HepG2 (cell line): ENCODE results near the gene PITX3. TPM values are rescaled to one million over a fixed set of nuclear protein-coding genes. Genes with fewer than 3 reads are reported as not detected.

Source experiments
- EZH2 ChIP-seq: conservative IDR thresholded peaks from 2 replicates; pipeline ENCODE4 v1.6.1; 2012; ENCODE audit warnings: mild to moderate bottlenecking, low read depth, low read length, moderate library complexity
- FOXK2 ChIP-seq: fragments of 450-650 bp; IDR thresholded peaks from 2 replicates; pipeline ENCODE4 v1.6.1; 2016
- FOXM1 ChIP-seq: sonication (generic); formaldehyde crosslinking; IDR thresholded peaks from 2 replicates; pipeline ENCODE4 v1.5.0; 2020; ENCODE audit warnings: missing genetic modification reagents
- GTF2F1 ChIP-seq: fragments of 150-350 bp; IDR thresholded peaks from 2 replicates; pipeline ENCODE4 v1.6.1; 2014; ENCODE audit warnings: low read length
- GTF3A ChIP-seq: sonication (generic); formaldehyde crosslinking; conservative IDR thresholded peaks from 2 replicates; pipeline ENCODE4 v1.4.0; 2020; ENCODE audit warnings: mild to moderate bottlenecking, missing genetic modification reagents
- HNRNPL ChIP-seq: fragments of 200-400 bp; formaldehyde crosslinking; IDR thresholded peaks from 2 replicates; pipeline ENCODE4 v1.6.1; 2017; ENCODE audit warnings: mild to moderate bottlenecking, low read depth, low read length
- MEIS2 ChIP-seq: sonication (generic); formaldehyde crosslinking; IDR thresholded peaks from 2 replicates; pipeline ENCODE4 v1.9.0; 2021; ENCODE audit warnings: mild to moderate bottlenecking, missing genetic modification reagents
- NCOA2 ChIP-seq: sonication (generic); formaldehyde crosslinking; IDR thresholded peaks from 2 replicates; pipeline ENCODE4 v1.8.0; 2022; ENCODE audit warnings: inconsistent platforms
- NFIB ChIP-seq: sonication (generic); formaldehyde crosslinking; IDR thresholded peaks from 2 replicates; pipeline ENCODE4 v1.9.0; 2021; ENCODE audit warnings: missing genetic modification reagents, mild to moderate bottlenecking, borderline replicate concordance
- NFIC ChIP-seq: IDR thresholded peaks from 2 replicates; pipeline ENCODE4 v1.6.1; 2012; ENCODE audit warnings: mild to moderate bottlenecking, low read length, inconsistent platforms
- PITX1 ChIP-seq: sonication (generic); formaldehyde crosslinking; IDR thresholded peaks from 2 replicates; pipeline ENCODE4 v1.5.1; 2020; ENCODE audit warnings: mild to moderate bottlenecking, missing genetic modification reagents
- PLRG1 ChIP-seq: fragments of 450-650 bp; conservative IDR thresholded peaks from 2 replicates; pipeline ENCODE4 v1.6.1; 2016
- PRMT3 ChIP-seq: sonication (generic); formaldehyde crosslinking; IDR thresholded peaks from 2 replicates; pipeline ENCODE4 v1.8.1; 2022; ENCODE audit warnings: low read depth, mild to moderate bottlenecking, moderate library complexity, missing genetic modification reagents, borderline replicate concordance
- SIX4 ChIP-seq: sonication (generic); formaldehyde crosslinking; IDR thresholded peaks from 2 replicates; pipeline ENCODE4 v1.4.0; 2020; ENCODE audit warnings: missing genetic modification reagents
- ZFP82 ChIP-seq: sonication (generic); formaldehyde crosslinking; IDR thresholded peaks from 2 replicates; pipeline ENCODE4 v1.5.1; 2020; ENCODE audit warnings: mild to moderate bottlenecking, missing genetic modification reagents, borderline replicate concordance
- ZKSCAN5 ChIP-seq: sonication (generic); formaldehyde crosslinking; IDR thresholded peaks from 2 replicates; pipeline ENCODE4 v1.5.1; 2020; ENCODE audit warnings: mild to moderate bottlenecking, missing genetic modification reagents
- ZNF224 ChIP-seq: sonication (generic); formaldehyde crosslinking; IDR thresholded peaks from 2 replicates; pipeline ENCODE4 v1.5.0; 2020; ENCODE audit warnings: mild to moderate bottlenecking, missing genetic modification reagents
- ZNF44 ChIP-seq: sonication (generic); formaldehyde crosslinking; IDR thresholded peaks from 2 replicates; pipeline ENCODE4 v1.5.1; 2020; ENCODE audit warnings: mild to moderate bottlenecking, missing genetic modification reagents
- ZNF891 ChIP-seq: sonication (generic); formaldehyde crosslinking; IDR thresholded peaks from 2 replicates; pipeline ENCODE4 v1.5.0; 2020; ENCODE audit warnings: mild to moderate bottlenecking, missing genetic modification reagents
- polyA plus RNA-seq, 8 experiments: library from polyadenylated mRNA; depleted of rRNA in 3 of 8; stranded (reverse) in 7 of 8; unstranded in 1 of 8; fragments of >200 nt; fragmentation: Illumina TruSeq in 4 of 8; extraction: Trizol in 4 of 8; gene quantifications; 2 replicates each; pipeline versions ENCODE4 v1.2.1 to v1.2.3, GENCODE V29; 2011 to 2016; ENCODE audit warnings: low read depth in 4 of 8, missing spikeins in 1 of 8, mixed read lengths in 1 of 8; ENCODE audit not compliant: insufficient read depth in 1 of 8
- total RNA-seq, 5 experiments: library from RNA; depleted of rRNA; stranded (reverse); fragments of >200 nt; fragmentation: Illumina TruSeq; extraction: Trizol; gene quantifications; 2 replicates each; pipeline ENCODE4 v1.2.3, GENCODE V29; 2016; ENCODE audit warnings: low read depth in 1 of 5
- TF ChIP-seq, protein P1 (sequence below), 2 experiments: sonication (generic) in 1 of 2; formaldehyde crosslinking in 1 of 2; IDR thresholded peaks; 2 replicates each; pipeline versions ENCODE4 v1.4.0 to v1.6.1; 2016 to 2020; ENCODE audit warnings: borderline replicate concordance in 1 of 2, low read depth in 1 of 2, mild to moderate bottlenecking in 1 of 2, missing genetic modification reagents in 1 of 2
- TF ChIP-seq, protein P2 (sequence below): IDR thresholded peaks from 2 replicates; pipeline ENCODE4 v1.6.1; 2016; ENCODE audit warnings: low read depth, borderline replicate concordance
- TF ChIP-seq, protein P3 (sequence below): sonication (generic); formaldehyde crosslinking; IDR thresholded peaks from 2 replicates; pipeline ENCODE4 v1.4.0; 2020; ENCODE audit warnings: low read depth, mild to moderate bottlenecking, missing genetic modification reagents
- TF ChIP-seq, protein P4 (sequence below): sonication (generic); formaldehyde crosslinking; IDR thresholded peaks from 2 replicates; pipeline ENCODE4 v1.4.0; 2020; ENCODE audit warnings: missing genetic modification reagents

The PITX3 gene
- total and polyA plus RNA-seq, 2 of the 13 experiments (the other 11 are each of a cell fraction or from before 2014, with no cell fraction given): not detected

DNA sequence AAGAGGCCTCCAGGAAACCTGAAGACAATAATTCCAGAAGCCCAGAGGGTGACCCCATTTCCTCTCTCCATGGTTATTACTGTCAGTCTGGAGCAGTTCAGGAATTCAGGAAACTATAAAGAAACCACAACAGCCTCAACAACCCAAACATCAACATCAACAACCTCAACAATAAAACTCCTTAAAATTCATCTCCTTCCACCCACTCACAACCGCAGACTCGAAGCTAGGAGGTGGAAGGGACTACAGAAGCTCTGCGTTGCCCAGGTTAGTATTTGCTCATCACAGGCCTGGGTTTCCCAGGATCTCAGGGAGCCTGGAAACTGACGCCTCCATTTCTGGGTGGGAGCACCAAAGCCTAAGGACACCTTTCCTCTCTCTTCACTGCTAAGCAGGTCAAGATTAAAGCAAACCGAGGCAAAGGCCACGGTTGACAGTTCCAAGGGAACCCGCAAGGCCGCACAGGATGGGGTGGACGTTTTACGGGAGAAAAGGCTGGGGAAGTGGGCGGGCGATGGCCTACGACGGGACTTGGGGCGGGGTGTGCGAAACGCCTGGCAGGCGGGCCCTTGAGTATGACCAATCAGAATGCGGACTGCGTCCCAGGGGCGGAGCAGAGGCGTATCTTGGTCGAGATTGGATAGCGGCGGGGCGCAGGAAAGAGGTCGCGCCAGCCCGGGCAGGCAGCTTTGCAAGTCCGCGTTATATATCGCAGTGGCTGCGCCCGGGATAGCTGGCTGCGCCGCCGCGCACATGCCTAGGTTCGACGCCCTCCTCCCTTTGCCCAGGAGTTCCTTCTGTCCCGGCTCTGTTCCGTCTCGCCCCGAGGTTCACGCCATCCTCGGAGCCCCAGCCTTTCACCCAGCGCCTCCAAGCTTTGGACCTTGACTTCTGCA, 15.4 kb downstream of the PITX3 start, which contains the start of gene ELOVL3 (continued):
- TF ChIP-seq, protein P1, sequence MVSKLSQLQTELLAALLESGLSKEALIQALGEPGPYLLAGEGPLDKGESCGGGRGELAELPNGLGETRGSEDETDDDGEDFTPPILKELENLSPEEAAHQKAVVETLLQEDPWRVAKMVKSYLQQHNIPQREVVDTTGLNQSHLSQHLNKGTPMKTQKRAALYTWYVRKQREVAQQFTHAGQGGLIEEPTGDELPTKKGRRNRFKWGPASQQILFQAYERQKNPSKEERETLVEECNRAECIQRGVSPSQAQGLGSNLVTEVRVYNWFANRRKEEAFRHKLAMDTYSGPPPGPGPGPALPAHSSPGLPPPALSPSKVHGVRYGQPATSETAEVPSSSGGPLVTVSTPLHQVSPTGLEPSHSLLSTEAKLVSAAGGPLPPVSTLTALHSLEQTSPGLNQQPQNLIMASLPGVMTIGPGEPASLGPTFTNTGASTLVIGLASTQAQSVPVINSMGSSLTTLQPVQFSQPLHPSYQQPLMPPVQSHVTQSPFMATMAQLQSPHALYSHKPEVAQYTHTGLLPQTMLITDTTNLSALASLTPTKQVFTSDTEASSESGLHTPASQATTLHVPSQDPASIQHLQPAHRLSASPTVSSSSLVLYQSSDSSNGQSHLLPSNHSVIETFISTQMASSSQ (IDR thresholded peaks at IDR 0.05; ENCODE audit: low read depth): no peak
- TF ChIP-seq, protein P1 (CRISPR knock-in tag; IDR thresholded peaks at IDR 0.05; ENCODE audit: borderline replicate concordance): peak; percentile 73
- TF ChIP-seq EZH2 (no peak), ZNF891 (peak; percentile 80; the same call in 1 of the 2 replicates), GTF3A (peak; percentile 74; the same call in 1 of the 2 replicates), FOXM1 (CRISPR knock-in tag) (no peak), ZNF44 (peak; percentile 88; the same call in 1 of the 2 replicates), NCOA2 (CRISPR knock-in tag) (peak; percentile 46; the same call in 1 of the 2 replicates), PRMT3 (CRISPR knock-in tag) (peak; percentile 88; the same call in 1 of the 2 replicates), SIX4 (CRISPR knock-in tag) (no peak), HNRNPL (no peak), MEIS2 (peak; percentile 78; the same call in 1 of the 2 replicates), NFIC (no peak), ZFP82 (CRISPR knock-in tag) (peak; percentile 94; the same call in 1 of the 2 replicates), ZKSCAN5 (CRISPR knock-in tag) (no peak), FOXK2 (no peak), PITX1 (no peak), NFIB (CRISPR knock-in tag) (no peak), PLRG1 (no peak), GTF2F1 (no peak), ZNF224 (CRISPR knock-in tag) (peak; percentile 83; the same call in 1 of the 2 replicates)
- TF ChIP-seq, protein P2, sequence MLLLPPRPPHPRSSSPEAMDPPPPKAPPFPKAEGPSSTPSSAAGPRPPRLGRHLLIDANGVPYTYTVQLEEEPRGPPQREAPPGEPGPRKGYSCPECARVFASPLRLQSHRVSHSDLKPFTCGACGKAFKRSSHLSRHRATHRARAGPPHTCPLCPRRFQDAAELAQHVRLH (CRISPR knock-in tag): peak; percentile 91; the same call in 1 of the 2 replicates
- TF ChIP-seq, protein P3, sequence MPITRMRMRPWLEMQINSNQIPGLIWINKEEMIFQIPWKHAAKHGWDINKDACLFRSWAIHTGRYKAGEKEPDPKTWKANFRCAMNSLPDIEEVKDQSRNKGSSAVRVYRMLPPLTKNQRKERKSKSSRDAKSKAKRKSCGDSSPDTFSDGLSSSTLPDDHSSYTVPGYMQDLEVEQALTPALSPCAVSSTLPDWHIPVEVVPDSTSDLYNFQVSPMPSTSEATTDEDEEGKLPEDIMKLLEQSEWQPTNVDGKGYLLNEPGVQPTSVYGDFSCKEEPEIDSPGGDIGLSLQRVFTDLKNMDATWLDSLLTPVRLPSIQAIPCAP (CRISPR knock-in tag): no peak
- TF ChIP-seq, protein P4, sequence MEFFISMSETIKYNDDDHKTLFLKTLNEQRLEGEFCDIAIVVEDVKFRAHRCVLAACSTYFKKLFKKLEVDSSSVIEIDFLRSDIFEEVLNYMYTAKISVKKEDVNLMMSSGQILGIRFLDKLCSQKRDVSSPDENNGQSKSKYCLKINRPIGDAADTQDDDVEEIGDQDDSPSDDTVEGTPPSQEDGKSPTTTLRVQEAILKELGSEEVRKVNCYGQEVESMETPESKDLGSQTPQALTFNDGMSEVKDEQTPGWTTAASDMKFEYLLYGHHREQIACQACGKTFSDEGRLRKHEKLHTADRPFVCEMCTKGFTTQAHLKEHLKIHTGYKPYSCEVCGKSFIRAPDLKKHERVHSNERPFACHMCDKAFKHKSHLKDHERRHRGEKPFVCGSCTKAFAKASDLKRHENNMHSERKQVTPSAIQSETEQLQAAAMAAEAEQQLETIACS (CRISPR knock-in tag): no peak
